ENCODE measurements around the gene PHF19. TPM values are rescaled to one million over a fixed set of nuclear protein-coding genes. Genes with fewer than 3 reads are reported as not detected.

PHF19 gene
- total RNA-seq, 1 experiment from 2014 or later = 66.8 TPM

GRCh38 chr9:120892748-120893610 is 16.0 kb upstream of the PHF19 start:
- no peak overlapping the region for H3K56ac ChIP-seq (ENCODE audit: insufficient read length, low read depth, low read length)
- H2AK5ac ChIP-seq (ENCODE audit: insufficient read length, low read length) = no peak overlapping the region
- no peak overlapping the region for H3K23ac ChIP-seq (ENCODE audit: insufficient read length, low read depth, low read length)
- H2BK12ac ChIP-seq (ENCODE audit: insufficient read length, low read depth, low read length) = no peak overlapping the region
- no peaks in the 10 kb centered on the region for H3K9me3 ChIP-seq (ENCODE audit: control insufficient read depth, low read depth, low read length)
- no peak overlapping the region for H2BK5ac ChIP-seq (ENCODE audit: insufficient read length, low read length)
- no peak overlapping the region for H3K9ac ChIP-seq (ENCODE audit: extremely low read depth, insufficient read length, low read length)
- WGBS (ENCODE audit: extremely low coverage, insufficient read length, low lambda C conversion rate) = no CpG with 5 or more reads among the region's 6 CpGs
- no peaks in the 10 kb centered on the region for H3K79me1 ChIP-seq (ENCODE audit: insufficient read depth, low read depth, low read length, poor library complexity, severe bottlenecking)
- H2BK120ac ChIP-seq (ENCODE audit: low read depth, low read length, poor library complexity, severe bottlenecking) = no peak overlapping the region
- no peak overlapping the region for H4K5ac ChIP-seq (ENCODE audit: insufficient read length, low read depth, low read length)
- H3K23me2 ChIP-seq (ENCODE audit: insufficient read length, low read depth, low read length, poor library complexity, severe bottlenecking) = no peaks in the 10 kb centered on the region
- no peak overlapping the region for H2BK15ac ChIP-seq (ENCODE audit: low read depth, low read length)
- no peak overlapping the region for H2BK20ac ChIP-seq (ENCODE audit: low read depth, low read length, poor library complexity, severe bottlenecking)
- no peak overlapping the region for H3K27ac ChIP-seq (ENCODE audit: insufficient read length, low read depth, low read length)
- H3T11ph ChIP-seq (ENCODE audit: low read length) = no peak overlapping the region
- no peak overlapping the region for H4K91ac ChIP-seq (ENCODE audit: insufficient read length, low read depth, low read length)
- H4K8ac ChIP-seq (replicated peaks; ENCODE audit: insufficient read length, low read depth, low read length) = no peak overlapping the region
- no peak for DNase-seq
- Mint-ChIP-seq H3K27ac (no peak overlapping the region), H3K4me3 (no peak overlapping the region), H3K9me3 (no peaks in the 10 kb centered on the region), H3K27me3 (ENCODE audit: low read depth) (peaks cover 15% of the 10 kb centered on the region), H3K4me1 (peaks cover 12 to 25% of the 10 kb centered on the region in 2 experiments), H3K36me3 (ENCODE audit: insufficient read depth in 1 of 3, low read depth in 3 of 3) (no peaks in the 10 kb centered on the region)
- no peaks in the 10 kb centered on the region for H3K27me3 ChIP-seq (ENCODE audit: insufficient read depth, low read length)
- no peaks in the 10 kb centered on the region for H4K20me1 ChIP-seq (ENCODE audit: control insufficient read depth, insufficient read depth, insufficient read length)
- H3K4ac ChIP-seq (ENCODE audit: low read depth, low read length) = no peak overlapping the region
- H3K14ac ChIP-seq (ENCODE audit: insufficient read depth, low read length) = no peak overlapping the region
- H3K4me2 ChIP-seq (ENCODE audit: insufficient read depth, insufficient read length, low read length) = no peak overlapping the region
- no peaks in the 10 kb centered on the region; the same call in 1 of the 2 replicates for H3K4me1 ChIP-seq (ENCODE audit: insufficient read depth, low read length)
- H2AFZ ChIP-seq (ENCODE audit: low read length) = no peak overlapping the region
- H3K79me2 ChIP-seq (ENCODE audit: insufficient read depth, low read length) = no peaks in the 10 kb centered on the region
- no peak overlapping the region for H3K18ac ChIP-seq (ENCODE audit: insufficient read length, low read depth, low read length)
- TF ChIP-seq, protein P1, sequence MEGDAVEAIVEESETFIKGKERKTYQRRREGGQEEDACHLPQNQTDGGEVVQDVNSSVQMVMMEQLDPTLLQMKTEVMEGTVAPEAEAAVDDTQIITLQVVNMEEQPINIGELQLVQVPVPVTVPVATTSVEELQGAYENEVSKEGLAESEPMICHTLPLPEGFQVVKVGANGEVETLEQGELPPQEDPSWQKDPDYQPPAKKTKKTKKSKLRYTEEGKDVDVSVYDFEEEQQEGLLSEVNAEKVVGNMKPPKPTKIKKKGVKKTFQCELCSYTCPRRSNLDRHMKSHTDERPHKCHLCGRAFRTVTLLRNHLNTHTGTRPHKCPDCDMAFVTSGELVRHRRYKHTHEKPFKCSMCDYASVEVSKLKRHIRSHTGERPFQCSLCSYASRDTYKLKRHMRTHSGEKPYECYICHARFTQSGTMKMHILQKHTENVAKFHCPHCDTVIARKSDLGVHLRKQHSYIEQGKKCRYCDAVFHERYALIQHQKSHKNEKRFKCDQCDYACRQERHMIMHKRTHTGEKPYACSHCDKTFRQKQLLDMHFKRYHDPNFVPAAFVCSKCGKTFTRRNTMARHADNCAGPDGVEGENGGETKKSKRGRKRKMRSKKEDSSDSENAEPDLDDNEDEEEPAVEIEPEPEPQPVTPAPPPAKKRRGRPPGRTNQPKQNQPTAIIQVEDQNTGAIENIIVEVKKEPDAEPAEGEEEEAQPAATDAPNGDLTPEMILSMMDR (conservative IDR thresholded peaks at IDR 0.05) = no peak

Measured in H9 (cell line).